ENCODE measurements around the gene STIM1. TPM values are rescaled to one million over a fixed set of nuclear protein-coding genes. Genes with fewer than 3 reads are reported as not detected.

Gene STIM1
- total RNA-seq, 1 donor from 2014 or later: 16.5 TPM

- TF ChIP-seq CTCF (conservative IDR thresholded peaks at IDR 0.05; ENCODE audit: low read depth, low read length): no peak
- DNase-seq (ENCODE audit: low read depth): no peak
- no peak overlapping the region for H3K4me3 ChIP-seq (ENCODE audit: low read depth, low read length)
Observed at GRCh38 chr11:3823762-3824506, 31.5 kb upstream of the STIM1 start.

- DNase-seq (ENCODE audit: low read depth): no peak
- H3K4me3 ChIP-seq (ENCODE audit: low read depth, low read length): no peak overlapping the region
Observed at GRCh38 chr11:3824714-3825472, 30.6 kb upstream of the STIM1 start.

GRCh38 chr11:3825473-3826154 lies 29.9 kb upstream of the STIM1 start:
- DNase-seq (ENCODE audit: low read depth): no peak
- H3K4me3 ChIP-seq (ENCODE audit: low read depth, low read length): no peak overlapping the region
- TF ChIP-seq CTCF (conservative IDR thresholded peaks at IDR 0.05; ENCODE audit: low read depth, low read length): no peak

More at GRCh38 chr11:3824714-3825472, 30.6 kb upstream of the STIM1 start:
- peak; percentile 55 for TF ChIP-seq CTCF (conservative IDR thresholded peaks at IDR 0.05; ENCODE audit: low read depth, low read length)

- no peak for DNase-seq (ENCODE audit: low read depth)
- TF ChIP-seq CTCF (conservative IDR thresholded peaks at IDR 0.05; ENCODE audit: low read depth, low read length): no peak
- H3K4me3 ChIP-seq (ENCODE audit: low read depth, low read length): no peak overlapping the region
Observed at GRCh38 chr11:3826721-3827120, 28.7 kb upstream of the STIM1 start.

GRCh38 chr11:3827434-3828186 lies 27.9 kb upstream of the STIM1 start:
- TF ChIP-seq CTCF (conservative IDR thresholded peaks at IDR 0.05; ENCODE audit: low read depth, low read length): no peak
- no peak overlapping the region for H3K4me3 ChIP-seq (ENCODE audit: low read depth, low read length)
- no peak for DNase-seq (ENCODE audit: low read depth)

GRCh38 chr11:3830088-3830487 lies 25.4 kb upstream of the STIM1 start:
- TF ChIP-seq CTCF (conservative IDR thresholded peaks at IDR 0.05; ENCODE audit: low read depth, low read length): no peak
- H3K4me3 ChIP-seq (ENCODE audit: low read depth, low read length): no peak overlapping the region
- no peak for DNase-seq (ENCODE audit: low read depth)
